Nucleus accumbens (tissue), 56 donors: Measurements from ENCODE around the gene ZP1.

Source experiments
- DNase-seq, 56 donors: peaks; one replicate each; lab custom pipeline; 2025; lab: John Stamatoyannopoulos, UW

ZP1 gene

DNA sequence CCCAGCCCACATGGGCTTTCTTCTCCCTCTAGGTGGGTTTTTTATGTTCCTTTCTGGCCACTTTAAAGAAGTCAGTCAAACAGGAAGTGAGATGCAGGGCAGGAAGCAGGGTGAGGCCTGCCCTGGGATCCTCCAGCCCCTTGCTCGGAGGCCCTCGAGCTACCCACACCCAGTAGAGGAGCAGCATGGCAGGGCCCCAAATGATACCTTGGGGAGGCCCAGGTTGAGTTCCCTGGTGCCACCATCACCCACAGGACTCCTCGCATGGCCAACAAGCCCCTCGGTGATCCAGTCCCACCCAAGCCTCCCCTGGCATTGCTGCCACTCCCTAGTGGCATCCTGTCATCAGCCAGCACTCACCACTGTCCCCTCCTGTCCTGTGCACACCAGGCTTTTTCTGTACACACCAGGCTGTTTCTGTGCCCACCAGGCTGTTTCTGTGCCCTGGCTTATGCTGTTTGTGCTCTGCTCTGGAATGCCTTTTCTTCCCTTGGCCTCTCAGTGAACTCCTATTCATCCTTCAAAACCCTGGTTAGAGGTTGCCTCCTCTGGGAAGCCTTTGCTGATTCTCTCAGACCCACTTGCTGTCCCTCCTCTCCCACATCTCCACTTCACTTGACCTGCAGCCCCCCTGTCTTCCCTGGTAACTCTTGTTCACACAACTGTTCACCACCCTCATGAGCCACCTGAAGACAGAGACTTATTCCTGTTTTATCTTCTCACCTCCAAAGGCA lies 8.4 kb upstream of the ZP1 start:
- no peak for DNase-seq

DNA sequence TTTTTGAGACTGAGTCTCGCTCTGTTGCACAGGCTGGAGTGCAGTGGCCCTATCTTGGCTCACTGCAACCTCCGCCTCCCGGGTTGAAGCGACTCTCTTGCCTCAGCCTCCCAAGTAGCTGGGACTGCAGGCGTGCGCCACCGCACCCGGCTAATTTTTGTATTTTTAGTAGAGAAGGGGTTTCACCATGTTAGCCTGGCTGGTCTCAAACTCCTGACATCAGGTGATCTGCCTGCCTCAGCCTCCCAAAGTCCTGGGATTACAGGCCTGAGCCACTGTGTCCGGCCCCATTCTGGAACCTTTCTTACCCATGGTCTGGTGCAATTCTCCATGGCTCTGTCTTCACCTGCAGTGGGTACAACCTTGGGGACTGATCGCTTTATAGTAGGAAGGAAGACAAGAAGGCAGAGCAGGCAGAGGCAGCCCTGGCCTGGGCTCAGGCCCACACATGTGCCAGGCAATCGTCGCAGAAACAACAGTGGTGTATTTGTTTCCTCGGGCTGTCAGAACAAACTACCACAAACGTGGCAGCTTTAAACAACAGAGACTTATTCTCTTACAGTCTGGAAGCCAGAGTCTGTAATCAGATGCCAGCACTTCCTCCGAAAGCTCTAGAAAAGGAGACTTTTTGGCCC lies 7.6 kb upstream of the ZP1 start:
- peak in 33 of 56 donors; percentile 6 to 68 (median 35) for DNase-seq

DNA sequence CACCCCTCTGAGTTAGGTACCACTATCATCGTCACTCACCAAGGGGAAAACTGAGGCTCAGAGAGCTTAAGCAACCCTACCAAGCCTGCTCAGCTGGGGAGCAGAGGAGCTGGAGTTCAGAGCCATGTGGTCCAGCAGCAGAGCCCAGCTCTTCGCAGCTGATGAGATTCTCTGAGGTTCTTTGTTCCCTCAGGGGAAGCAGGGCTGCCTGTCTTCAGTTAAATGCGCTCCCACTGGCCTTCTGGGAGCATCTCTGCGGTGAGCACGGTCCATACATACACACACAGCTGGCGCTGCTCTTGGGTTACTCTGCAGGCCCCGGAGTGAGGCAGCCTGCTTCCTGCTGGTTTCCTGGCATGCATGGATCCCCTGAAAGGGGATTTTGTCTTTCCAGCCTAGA lies 6.4 kb upstream of the ZP1 start:
- DNase-seq: peak in 10 of 56 donors; percentile 12 to 49 (median 24)

DNA sequence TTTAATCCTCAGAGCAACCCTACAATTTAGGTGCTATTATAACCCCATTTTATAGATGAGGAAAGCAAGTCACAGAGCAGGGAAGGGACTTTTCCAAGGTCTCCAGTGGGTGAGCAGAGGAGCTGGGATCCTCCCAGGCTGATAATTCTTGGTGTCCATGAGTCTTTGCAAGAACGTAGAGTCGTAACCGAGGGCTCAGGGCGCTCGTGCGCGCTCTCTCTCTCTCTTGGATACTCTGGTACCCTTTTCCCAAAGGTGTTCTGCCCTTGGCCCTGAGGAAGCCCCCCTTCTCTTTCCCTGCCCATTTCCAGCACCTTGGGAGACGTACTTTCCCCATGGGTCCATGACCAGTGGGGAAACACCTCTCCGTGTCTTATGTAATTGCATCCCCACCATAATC lies 5.2 kb upstream of the ZP1 start:
- DNase-seq: no peak

DNA sequence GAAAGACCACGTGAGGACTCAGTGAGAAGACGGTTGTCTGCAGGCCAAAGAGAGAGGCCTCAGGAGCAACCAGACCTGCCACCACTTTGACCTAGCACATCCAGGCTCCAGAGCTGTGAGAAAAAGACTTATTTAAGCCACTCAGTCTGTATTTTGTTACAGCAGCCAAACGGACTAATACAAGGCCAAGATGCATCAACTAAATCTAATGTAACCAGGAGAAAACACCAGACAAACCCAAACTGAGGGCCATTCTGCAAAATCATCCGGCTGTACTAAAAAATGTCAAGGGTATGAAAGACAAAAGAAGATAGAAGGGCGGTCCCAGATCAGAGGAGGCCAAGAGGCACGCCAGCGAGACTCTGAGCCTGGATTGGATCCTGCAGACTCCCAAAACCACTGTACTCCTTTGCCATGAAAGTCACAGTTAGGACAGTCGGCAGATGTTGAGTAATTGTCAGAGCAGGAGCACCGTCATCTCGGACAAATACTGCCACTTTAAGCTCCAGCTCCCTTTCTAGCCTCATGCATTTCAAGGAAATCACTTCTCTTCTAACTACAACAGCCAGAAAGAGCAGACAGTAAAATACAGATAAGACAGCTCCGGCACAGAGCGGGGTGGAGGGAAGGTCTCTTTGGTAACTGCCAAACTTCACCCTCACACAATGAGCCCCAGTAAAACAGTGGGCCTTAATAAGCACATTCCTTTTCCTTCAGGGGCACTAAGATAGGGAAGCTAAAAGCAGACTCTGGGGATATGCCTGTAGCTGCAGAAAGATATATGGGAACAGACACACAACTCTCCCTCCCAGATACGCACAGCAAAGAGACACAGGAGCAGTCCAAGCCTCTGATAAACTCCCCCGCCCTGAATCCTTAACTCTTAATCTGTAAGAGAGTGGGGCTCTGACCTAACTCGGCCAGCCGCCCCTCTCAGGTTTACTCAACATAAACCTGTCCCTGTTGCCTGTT lies 3.5 kb upstream of the ZP1 start:
- DNase-seq: no peak

DNA sequence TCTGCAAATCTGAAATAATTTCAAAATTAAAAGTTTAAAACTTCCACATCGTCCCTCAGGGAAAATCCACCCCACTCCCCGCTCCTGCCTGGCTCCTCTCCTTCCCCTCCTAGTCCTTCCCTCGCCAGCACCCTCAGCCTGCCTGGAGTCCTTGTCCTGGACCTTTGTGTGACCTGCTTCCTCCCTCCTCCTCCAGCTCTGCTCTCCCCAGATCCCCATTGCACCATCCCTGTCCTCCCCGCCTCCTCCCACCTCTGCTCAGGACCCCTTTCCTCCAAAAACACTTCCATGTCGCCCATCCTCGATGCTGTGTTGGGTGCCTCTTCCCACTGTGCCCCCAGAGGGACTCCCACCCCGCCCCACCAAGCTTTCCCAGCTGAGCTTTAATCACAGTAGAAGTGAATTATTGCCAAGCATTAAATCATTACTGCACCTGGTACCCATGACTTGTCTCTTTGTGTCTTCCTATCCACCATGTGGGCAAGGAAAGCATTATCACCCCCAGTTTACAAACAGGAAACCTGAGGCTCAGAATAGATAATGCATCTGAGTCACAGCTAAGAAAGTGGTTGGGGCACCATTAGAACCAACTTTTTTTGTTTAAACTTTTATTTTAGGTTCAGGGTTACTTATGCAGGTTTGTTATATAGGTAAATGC lies 2.4 kb upstream of the ZP1 start:
- no peak for DNase-seq

DNA sequence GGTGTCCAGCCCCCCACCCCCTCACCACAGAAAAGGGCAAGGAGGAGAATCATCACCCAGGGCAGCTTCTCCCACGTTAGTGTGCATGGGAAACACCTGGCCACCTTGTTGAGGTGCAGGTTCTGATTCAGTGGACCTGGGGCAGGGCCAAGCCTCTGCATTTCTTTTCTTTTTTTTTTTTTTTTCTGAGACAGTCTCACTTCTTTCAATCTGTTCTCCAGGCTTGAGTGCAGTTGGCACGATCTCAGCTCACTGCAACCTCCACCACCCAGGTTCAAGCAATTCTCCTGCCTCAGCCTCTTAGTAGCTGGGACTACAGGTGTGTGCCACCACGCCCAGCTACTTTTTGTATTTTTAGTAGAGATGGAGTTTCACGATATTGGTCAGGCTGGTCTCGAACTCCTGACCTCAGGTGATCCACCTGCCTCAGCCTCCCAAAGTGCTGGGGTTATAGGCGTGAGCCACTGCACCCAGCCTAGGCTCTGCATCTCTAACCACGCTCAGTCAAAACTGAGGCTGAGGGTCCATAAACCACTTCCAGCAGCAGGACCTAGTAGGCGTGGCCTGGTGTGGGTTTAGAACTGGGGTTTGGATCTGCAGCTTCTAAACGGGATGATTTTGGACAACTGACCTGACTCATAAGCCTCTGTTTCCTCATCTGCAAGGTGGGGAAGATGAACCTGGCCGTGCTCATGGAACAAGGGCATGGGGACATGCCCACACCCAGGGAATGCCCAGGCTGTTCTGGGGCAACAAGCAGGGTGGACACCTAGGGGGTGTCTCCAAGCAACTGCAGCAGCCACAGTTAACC lies 734 bp downstream of the ZP1 start:
- no peak for DNase-seq

DNA sequence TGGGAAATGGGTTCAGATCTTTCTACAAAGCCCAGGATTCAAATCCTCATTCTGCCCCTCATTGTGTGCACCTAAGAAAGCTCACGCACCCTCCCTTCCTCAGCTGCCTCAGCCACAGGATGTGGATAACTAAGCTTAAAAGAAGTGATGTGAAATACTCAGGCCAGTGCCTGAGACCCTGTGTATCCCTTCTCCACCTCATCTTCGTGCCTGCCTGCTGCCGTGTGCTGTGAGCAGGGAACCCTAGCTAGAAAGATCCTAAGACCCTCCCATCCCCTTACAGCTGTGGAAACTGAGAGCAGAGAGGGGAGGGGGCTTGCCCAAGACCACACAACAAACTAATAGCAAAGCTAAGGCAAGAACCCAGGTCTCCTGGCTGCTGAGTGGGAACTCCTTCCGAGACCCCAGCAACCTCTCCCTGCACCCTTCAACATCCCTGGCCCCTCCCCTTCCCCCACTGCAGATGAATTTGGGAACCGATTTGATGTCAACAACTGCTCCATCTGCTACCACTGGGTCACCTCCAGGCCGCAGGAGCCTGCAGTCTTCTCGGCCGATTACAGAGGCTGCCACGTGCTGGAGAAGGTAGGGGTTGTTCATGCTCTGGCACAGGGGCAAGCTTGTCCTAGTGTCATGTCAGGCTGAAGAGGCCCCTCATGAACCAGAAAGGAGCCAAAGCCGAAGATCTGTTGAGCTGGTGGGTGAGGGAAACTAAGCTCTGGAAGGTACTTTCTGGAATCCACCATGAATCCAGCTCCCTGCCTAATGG lies 1.5 kb downstream of the ZP1 start:
- no peak for DNase-seq

DNA sequence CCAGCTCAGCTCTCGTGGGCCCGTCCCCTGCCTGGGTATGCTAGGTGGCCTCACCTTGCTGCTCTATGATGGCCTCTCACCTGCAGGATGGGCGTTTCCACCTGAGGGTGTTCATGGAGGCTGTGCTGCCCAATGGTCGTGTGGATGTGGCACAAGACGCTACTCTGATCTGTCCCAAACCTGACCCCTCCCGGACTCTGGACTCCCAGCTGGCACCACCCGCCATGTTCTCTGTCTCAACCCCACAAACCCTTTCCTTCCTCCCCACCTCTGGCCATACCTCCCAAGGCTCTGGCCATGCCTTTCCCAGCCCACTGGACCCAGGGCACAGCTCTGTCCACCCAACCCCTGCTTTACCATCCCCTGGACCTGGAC lies 2.1 kb downstream of the ZP1 start:
- DNase-seq: no peak

DNA sequence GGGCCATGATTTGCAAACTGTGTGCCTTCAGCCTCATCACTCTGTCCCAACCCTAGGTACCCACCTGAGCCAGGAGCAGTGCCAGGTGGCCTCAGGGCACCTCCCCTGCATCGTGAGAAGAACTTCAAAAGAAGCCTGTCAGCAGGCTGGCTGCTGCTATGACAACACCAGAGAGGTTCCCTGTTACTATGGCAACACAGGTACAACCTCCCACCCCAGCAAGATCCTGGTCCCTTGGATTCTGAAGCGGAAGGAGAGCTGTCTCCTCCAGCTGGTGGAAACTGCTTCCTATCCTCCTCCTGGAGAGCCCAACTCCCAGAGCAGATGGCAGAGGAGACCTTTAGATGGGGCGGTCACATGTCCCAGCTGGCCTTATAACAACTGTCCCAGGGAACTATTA lies 2.9 kb downstream of the ZP1 start:
- peak in 33 of 56 donors; percentile 11 to 82 (median 47) for DNase-seq

DNA sequence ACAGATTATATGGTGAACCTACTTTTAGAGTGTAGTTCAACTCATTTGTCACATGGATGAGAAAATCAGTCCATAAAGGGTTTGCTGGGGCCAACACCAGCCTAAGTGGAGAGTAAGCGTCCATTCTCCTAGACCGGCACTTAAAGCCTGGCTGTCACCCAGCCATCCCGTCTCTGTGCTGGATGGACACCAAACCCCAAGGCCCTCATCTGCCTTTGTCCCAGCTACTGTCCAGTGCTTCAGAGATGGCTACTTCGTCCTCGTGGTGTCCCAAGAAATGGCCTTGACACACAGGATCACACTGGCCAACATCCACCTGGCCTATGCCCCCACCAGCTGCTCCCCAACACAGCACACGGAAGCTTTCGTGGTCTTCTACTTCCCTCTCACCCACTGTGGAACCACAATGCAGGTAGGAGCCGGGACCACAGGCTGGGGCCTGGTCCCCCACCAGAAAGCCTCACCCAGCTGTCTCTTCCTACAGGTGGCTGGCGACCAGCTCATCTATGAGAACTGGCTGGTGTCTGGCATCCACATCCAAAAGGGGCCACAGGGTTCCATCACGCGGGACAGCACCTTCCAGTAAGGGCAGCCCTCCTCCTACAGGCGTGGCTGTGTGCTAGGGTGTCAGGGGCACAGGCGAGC lies 3.5 kb downstream of the ZP1 start:
- no peak for DNase-seq

DNA sequence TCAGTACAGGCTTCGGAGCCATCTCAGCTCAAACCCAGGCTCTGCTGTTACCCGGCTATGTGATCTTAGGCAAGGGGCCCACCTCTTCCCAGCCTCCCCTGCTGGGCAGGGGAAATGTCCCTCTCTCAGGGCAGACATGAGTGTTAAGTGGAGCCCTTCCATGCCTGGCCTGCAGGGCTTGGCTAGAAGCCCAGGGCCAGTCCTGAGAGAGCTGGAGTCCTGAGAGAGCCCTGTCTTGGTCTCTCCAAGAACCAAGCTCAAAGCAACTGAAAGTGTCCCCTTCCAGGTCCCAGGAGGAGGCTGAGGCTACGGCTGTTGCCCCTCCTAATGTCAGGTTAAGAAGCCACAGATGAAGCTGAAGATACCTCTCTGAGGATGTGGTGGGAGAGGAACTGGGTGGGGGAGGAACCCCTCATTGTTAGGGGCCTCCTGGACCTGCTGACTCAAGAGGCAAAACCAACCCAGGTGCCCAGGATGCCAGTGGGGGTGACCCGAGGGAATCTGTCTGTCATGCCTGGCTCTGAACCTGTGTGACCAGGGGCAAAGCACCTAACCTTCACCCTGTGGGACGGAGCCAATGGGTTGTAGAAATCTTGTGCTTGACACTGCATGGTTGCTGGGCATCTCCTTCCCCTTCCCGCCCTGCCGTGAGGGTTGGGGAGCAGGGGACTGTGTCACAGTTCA lies 4.2 kb downstream of the ZP1 start:
- DNase-seq: peak in 1 of 56 donors; percentile 19

DNA sequence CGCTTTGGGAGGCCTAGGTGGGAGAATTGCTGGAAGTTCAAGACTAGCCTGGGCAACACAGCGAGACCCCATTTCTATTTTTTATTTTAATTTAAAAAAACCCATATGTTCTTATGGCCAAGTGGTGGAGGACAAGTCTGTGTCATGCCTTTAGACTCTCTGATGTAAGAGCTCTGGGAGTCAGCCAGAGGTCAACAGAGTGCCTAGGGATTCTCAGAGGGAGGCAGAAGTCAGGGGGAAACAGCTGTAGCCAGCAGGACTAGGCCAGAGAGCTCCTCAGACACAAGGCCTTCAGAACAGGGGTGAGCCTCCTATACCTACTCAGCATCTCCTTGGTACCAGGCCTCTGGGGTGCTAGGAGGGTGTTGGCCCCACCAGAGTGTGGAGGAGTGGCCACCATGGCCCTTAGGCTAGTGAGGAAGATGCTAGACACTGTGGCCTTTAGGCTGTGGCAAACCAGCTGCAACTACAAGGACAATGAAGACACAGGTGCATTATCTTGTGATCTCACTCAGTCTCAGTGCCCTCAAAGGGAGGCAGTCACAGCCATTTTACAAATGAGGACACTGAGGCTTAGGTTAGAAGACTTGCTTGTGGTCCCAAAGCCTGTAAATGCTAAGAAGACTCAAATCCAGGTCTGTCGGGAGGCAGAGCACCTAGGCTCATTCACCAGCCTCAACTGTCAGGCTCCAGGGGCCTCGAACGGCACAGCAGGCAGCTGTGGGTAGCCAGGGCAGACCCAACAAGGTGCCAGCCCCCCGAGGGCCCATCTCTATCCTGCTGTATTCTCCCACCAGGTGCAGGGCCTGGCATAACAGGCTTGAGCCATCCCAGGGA lies 5.0 kb downstream of the ZP1 start:
- DNase-seq: no peak

DNA sequence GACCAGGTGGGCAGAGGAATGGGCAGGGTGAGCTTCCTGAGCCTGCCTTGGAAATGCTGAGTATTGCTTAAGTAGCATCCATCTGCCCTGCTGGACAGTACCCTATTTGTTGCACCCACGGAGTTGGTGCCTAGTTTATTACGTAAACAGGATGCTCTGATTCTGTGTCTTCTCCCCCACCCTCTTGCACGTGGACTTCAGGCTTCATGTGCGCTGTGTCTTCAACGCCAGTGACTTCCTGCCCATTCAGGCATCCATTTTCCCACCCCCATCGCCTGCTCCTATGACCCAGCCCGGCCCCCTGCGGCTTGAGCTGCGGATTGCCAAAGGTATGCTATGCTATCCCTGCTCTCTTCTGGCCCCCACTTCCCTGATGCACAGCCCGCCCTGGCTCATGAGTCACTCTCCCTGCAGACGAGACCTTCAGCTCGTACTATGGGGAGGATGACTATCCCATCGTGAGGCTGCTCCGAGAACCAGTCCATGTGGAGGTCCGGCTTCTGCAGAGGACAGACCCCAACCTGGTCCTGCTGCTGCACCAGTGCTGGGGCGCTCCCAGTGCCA lies 5.7 kb downstream of the ZP1 start:
- peak in 14 of 56 donors; percentile 8 to 48 (median 36) for DNase-seq

DNA sequence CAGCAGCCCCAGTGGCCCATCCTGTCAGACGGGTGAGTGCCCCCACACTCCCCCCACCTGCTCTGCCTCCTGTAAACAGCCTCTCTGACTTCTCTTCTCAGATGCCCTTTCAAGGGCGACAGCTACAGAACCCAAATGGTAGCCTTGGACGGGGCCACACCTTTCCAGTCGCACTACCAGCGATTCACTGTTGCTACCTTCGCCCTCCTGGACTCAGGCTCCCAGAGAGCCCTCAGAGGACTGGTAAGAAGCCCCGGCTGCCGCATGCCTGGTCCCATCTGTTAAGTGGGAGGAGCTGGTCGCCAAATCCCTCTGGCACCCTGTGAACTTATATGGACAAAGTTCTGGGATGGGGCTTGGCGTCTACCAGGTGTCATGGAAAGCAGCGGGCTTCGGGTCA lies 6.2 kb downstream of the ZP1 start:
- no peak for DNase-seq
